ENCODE data around the gene SPOCK2.

SPOCK2 gene

GRCh38 chr10:72063703-72064391 lies 24.5 kb downstream of the SPOCK2 start:
- in situ Hi-C loops (cut with MboI; ENCODE audit: low pct_unique_long_range_greater_than_20kb, low sequenced_read_pairs, unreplicated experiment) = no loop called here
- no peak for TF ChIP-seq CTCF (IDR thresholded peaks at IDR 0.05; ENCODE audit: extremely low read depth, insufficient read depth, missing control alignments)
- no peak for DNase-seq (ENCODE audit: low spot score)

- DNase-seq (ENCODE audit: low spot score) = no peak
- TF ChIP-seq CTCF (IDR thresholded peaks at IDR 0.05; ENCODE audit: extremely low read depth, insufficient read depth, missing control alignments) = no peak
- in situ Hi-C loops (cut with MboI; ENCODE audit: low pct_unique_long_range_greater_than_20kb, low sequenced_read_pairs, unreplicated experiment) = no loop called here
Measured at GRCh38 chr10:72062832-72063702, 25.3 kb downstream of the SPOCK2 start.

- in situ Hi-C loops (cut with MboI; ENCODE audit: low pct_unique_long_range_greater_than_20kb, low sequenced_read_pairs, unreplicated experiment) = no loop called here
- no peak for DNase-seq (ENCODE audit: low spot score)
- TF ChIP-seq CTCF (IDR thresholded peaks at IDR 0.05; ENCODE audit: extremely low read depth, insufficient read depth, missing control alignments) = no peak
Measured at GRCh38 chr10:72062382-72062781, 26.0 kb downstream of the SPOCK2 start.

- no peak for TF ChIP-seq CTCF (IDR thresholded peaks at IDR 0.05; ENCODE audit: extremely low read depth, insufficient read depth, missing control alignments)
- no peak for DNase-seq (ENCODE audit: low spot score)
- in situ Hi-C loops (cut with MboI; ENCODE audit: low pct_unique_long_range_greater_than_20kb, low sequenced_read_pairs, unreplicated experiment) = no loop called here
Measured at GRCh38 chr10:72061930-72062329, 26.4 kb downstream of the SPOCK2 start.

GRCh38 chr10:72061491-72061890 lies 26.9 kb downstream of the SPOCK2 start:
- no peak for DNase-seq (ENCODE audit: low spot score)
- in situ Hi-C loops (cut with MboI; ENCODE audit: low pct_unique_long_range_greater_than_20kb, low sequenced_read_pairs, unreplicated experiment) = no loop called here
- peak; percentile 59 for TF ChIP-seq CTCF (IDR thresholded peaks at IDR 0.05; ENCODE audit: extremely low read depth, insufficient read depth, missing control alignments)

GRCh38 chr10:72059843-72060822 lies 28.2 kb downstream of the SPOCK2 start:
- no peak for TF ChIP-seq CTCF (IDR thresholded peaks at IDR 0.05; ENCODE audit: extremely low read depth, insufficient read depth, missing control alignments)
- no peak for DNase-seq (ENCODE audit: low spot score)
- in situ Hi-C loops (cut with MboI; ENCODE audit: low pct_unique_long_range_greater_than_20kb, low sequenced_read_pairs, unreplicated experiment) = no loop called here

Data from GM13977 (cell line).